HCT116 (cell line): ENCODE measurements around the gene SRGAP3. TPM values are rescaled to one million over a fixed set of nuclear protein-coding genes. Genes with fewer than 3 reads are reported as not detected.
"Not testable (repeated sequence)": the region's sequence is repeated elsewhere in the genome, so short reads cannot be mapped to it uniquely, and the experiment has no call there.

Experiments
- ATAC-seq: fragments of 200-7000 bp; cut with Tn5 transposase; 2 replicates; pipeline ENCODE4 v1.9.1; 2020; ENCODE audit warnings: mild to moderate bottlenecking, moderate library complexity
- BruUV-seq: library from RNA; stranded (reverse); fragments of 400-500 nt; replicated peaks from 2 replicates; lab custom pipeline; 2021; lab: Mats Ljungman, UMichigan
- CTCF ChIA-PET: fragments of 300-600 bp; sonication (Branson Sonifier 250); formaldehyde crosslinking; loops from one replicate; lab custom pipeline; 2021; ENCODE audit warnings: antibody characterized with exemption; lab: Charles Lee
- POLR2A ChIA-PET: fragments of 300-600, 350-600 bp; sonication (Branson Sonifier 250); formaldehyde crosslinking; loops from one replicate; lab custom pipeline; 2021; ENCODE audit warnings: antibody characterized with exemption; lab: Charles Lee
- RAD21 ChIA-PET, 2 experiments: fragments of 300-600 bp; sonication (Branson Sonifier 250); formaldehyde crosslinking; loops; one replicate each; lab custom pipeline; 2023; ENCODE audit warnings: low total read pairs in 2 of 2; ENCODE audit not compliant: uncharacterized antibody in 2 of 2, unreplicated experiment in 2 of 2, low non-redundant PET in 1 of 2; lab: Charles Lee
- DNase-seq: peaks from one replicate; pipeline ENCODE4 v3.0.0-alpha.2; 2010; ENCODE audit warnings: low read depth, low spot score
- H2AFZ ChIP-seq: fragments of 200-600 bp; shearing (Covaris generic), sonication (generic); 2 replicates; pipeline ENCODE4 v1.6.1; 2017; ENCODE audit warnings: low read depth, mixed run types, mixed read lengths, antibody characterized with exemption, low read length; ENCODE audit not compliant: poor library complexity, severe bottlenecking
- H3K27ac ChIP-seq: 2 replicates; pipeline ENCODE4 v1.5.1; 2012; ENCODE audit warnings: low read depth, low read length
- H3K27me3 ChIP-seq: fragments of 200-600 bp; sonication (generic); 2 replicates; pipeline ENCODE4 v1.6.1; 2016; ENCODE audit warnings: mixed run types, low read length, mixed read lengths; ENCODE audit not compliant: insufficient read depth
- H3K36me3 ChIP-seq, 2 experiments: fragments of 200-500 bp in 1 of 2; fragments of 200-600 bp in 1 of 2; sonication (Bioruptor generic) in 1 of 2; sonication (generic) in 1 of 2; 2 replicates each; pipeline versions ENCODE4 v1.5.1 to v1.6.1; 2014 to 2016; ENCODE audit warnings: low read length in 2 of 2, inconsistent platforms in 1 of 2, mixed read lengths in 1 of 2, mixed run types in 1 of 2; ENCODE audit not compliant: insufficient read depth in 2 of 2, control insufficient read depth in 1 of 2
- H3K4me1 ChIP-seq, 2 experiments: fragments of 200-600 bp in 1 of 2; sonication (generic) in 1 of 2; 2 replicates each; pipeline versions ENCODE4 v1.5.1 to v1.6.1; 2012 to 2017; ENCODE audit warnings: low read length in 2 of 2, inconsistent platforms in 1 of 2, mild to moderate bottlenecking in 1 of 2, mixed read lengths in 1 of 2, mixed run types in 1 of 2, moderate library complexity in 1 of 2; ENCODE audit not compliant: insufficient read depth in 2 of 2, control insufficient read depth in 1 of 2
- H3K4me2 ChIP-seq: fragments of 200-600 bp; sonication (generic); 2 replicates; pipeline ENCODE4 v1.6.1; 2017; ENCODE audit warnings: mixed run types, low read length, mixed read lengths
- H3K4me3 ChIP-seq, 2 experiments: fragments of 200-600 bp in 1 of 2; sonication (generic) in 1 of 2; replicated peaks in 1 of 2; 2 replicates each; pipeline ENCODE4 v1.5.1; 2011 to 2016; ENCODE audit warnings: low read length in 2 of 2, control low read depth in 1 of 2, low read depth in 1 of 2, mild to moderate bottlenecking in 1 of 2, mixed read lengths in 1 of 2, mixed run types in 1 of 2
- H3K79me2 ChIP-seq: fragments of 200-600 bp; sonication (generic); 2 replicates; pipeline ENCODE4 v1.6.1; 2017; ENCODE audit warnings: mild to moderate bottlenecking, mixed run types, low read length, moderate library complexity, mixed read lengths; ENCODE audit not compliant: insufficient read depth
- H3K9ac ChIP-seq: fragments of 200-600 bp; sonication (generic); 2 replicates; pipeline ENCODE4 v1.6.1; 2016; ENCODE audit warnings: low read length, mixed read lengths
- H3K9me2 ChIP-seq: fragments of 200-600 bp; sonication (generic), shearing (Covaris generic); 2 replicates; pipeline ENCODE4 v1.6.1; 2017; ENCODE audit warnings: mixed run types, mild to moderate bottlenecking, moderate library complexity; ENCODE audit not compliant: insufficient read depth
- H3K9me3 ChIP-seq, 2 experiments: fragments of 200-500 bp in 1 of 2; fragments of 200-600 bp in 1 of 2; sonication (Bioruptor generic) in 1 of 2; sonication (generic) in 1 of 2; 2 replicates each; pipeline ENCODE4 v1.6.1; 2014 to 2017; ENCODE audit warnings: low read length in 2 of 2, mixed read lengths in 2 of 2, inconsistent platforms in 1 of 2, low read depth in 1 of 2, mild to moderate bottlenecking in 1 of 2, mixed run types in 1 of 2, moderate library complexity in 1 of 2; ENCODE audit not compliant: control insufficient read depth in 1 of 2, insufficient read depth in 1 of 2
- H4K20me1 ChIP-seq: fragments of 200-600 bp; sonication (generic), shearing (Covaris generic); 2 replicates; pipeline ENCODE4 v1.6.1; 2017; ENCODE audit warnings: mixed run types, mild to moderate bottlenecking, moderate library complexity; ENCODE audit not compliant: insufficient read depth
- ATF3 ChIP-seq: IDR thresholded peaks from 2 replicates; pipeline ENCODE4 v1.6.1; 2012
- CEBPB ChIP-seq: IDR thresholded peaks from 2 replicates; pipeline ENCODE4 v1.6.1; 2012; ENCODE audit warnings: low read depth
- EGR1 ChIP-seq: IDR thresholded peaks from 2 replicates; pipeline ENCODE4 v1.6.1; 2012; ENCODE audit warnings: low read depth
- EZH2 ChIP-seq: fragments of 200-600 bp; sonication (generic); IDR thresholded peaks from 2 replicates; pipeline ENCODE4 v1.6.1; 2017; ENCODE audit warnings: antibody characterized with exemption, mixed run types
- EZH2phosphoT487 ChIP-seq: fragments of 200-600 bp; IDR thresholded peaks from 2 replicates; pipeline ENCODE4 v1.6.1; 2018; ENCODE audit warnings: antibody characterized with exemption, borderline replicate concordance
- FOSL1 ChIP-seq: IDR thresholded peaks from 2 replicates; pipeline ENCODE4 v1.6.1; 2012; ENCODE audit warnings: low read depth
- MAX ChIP-seq: IDR thresholded peaks from 2 replicates; pipeline ENCODE4 v1.6.1; 2012
- POLR2A ChIP-seq: IDR thresholded peaks from 2 replicates; pipeline ENCODE4 v1.7.0; 2011; ENCODE audit warnings: borderline replicate concordance; ENCODE audit not compliant: insufficient read depth, insufficient read length; ENCODE audit errors: extremely low read depth
- POLR2AphosphoS5 ChIP-seq: IDR thresholded peaks from 2 replicates; pipeline ENCODE4 v1.6.1; 2011; ENCODE audit warnings: mild to moderate bottlenecking, low read depth, low read length, moderate library complexity
- RAD21 ChIP-seq: IDR thresholded peaks from 2 replicates; pipeline ENCODE4 v1.6.1; 2012; ENCODE audit warnings: low read depth, mild to moderate bottlenecking
- SIN3A ChIP-seq: IDR thresholded peaks from 2 replicates; pipeline ENCODE4 v1.6.1; 2012; ENCODE audit warnings: low read depth
- SRF ChIP-seq: IDR thresholded peaks from 2 replicates; pipeline ENCODE4 v1.6.1; 2012; ENCODE audit warnings: low read depth
- TCF7L2 ChIP-seq: IDR thresholded peaks from 2 replicates; pipeline ENCODE4 v1.7.0; 2011; ENCODE audit warnings: borderline replicate concordance, inconsistent platforms; ENCODE audit not compliant: insufficient read depth, insufficient read length; ENCODE audit errors: extremely low read depth
- ZNF274 ChIP-seq: fragments of 200-500 bp; sonication (Bioruptor generic); IDR thresholded peaks from 2 replicates; pipeline ENCODE4 v1.6.1; 2014; ENCODE audit warnings: mild to moderate bottlenecking, low read depth, low read length, inconsistent platforms
- intact Hi-C: fragments of 100-400 bp; cut with micrococcal nuclease; formaldehyde crosslinking; loops from 2 replicates; pipeline ENCODE4 v1.10.0; 2022
- total RNA-seq: library from RNA; stranded (reverse); gene quantifications from one replicate; pipeline ENCODE4 v1.2.1, GENCODE V29; 2021; ENCODE audit not compliant: unreplicated experiment
- TF ChIP-seq, protein P1 (sequence below): IDR thresholded peaks from 2 replicates; pipeline ENCODE4 v1.6.1; 2011; ENCODE audit warnings: mild to moderate bottlenecking, low read length, moderate library complexity; ENCODE audit not compliant: insufficient replicate concordance; ENCODE audit errors: extremely low read depth

The SRGAP3 gene
- total RNA-seq, 1 experiment from 2014 or later = 8.3 TPM

DNA sequence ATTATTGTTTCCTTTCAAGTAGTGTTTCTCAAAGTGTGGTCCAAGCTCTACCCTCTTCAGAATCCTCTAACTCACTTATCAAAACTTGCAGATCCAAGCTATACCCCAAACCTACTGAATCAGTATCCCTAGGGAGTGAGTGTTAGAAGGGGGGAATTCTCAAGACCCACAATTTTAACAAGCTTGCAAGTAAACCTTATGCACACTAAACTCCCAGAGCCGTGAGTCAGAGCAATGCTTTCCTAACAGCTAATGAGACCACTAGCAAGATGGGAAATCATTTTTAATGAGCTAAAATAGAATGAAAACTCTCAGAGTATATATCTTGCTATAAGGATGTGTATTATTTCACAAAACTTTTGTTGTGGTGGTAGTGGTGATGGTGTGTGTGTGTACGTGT, 41.1 kb upstream of the SRGAP3 start (continued):
- no peak for TF ChIP-seq POLR2AphosphoS5
- no peak for TF ChIP-seq POLR2A
- TF ChIP-seq RAD21 = no peak
- no peak for TF ChIP-seq ZNF274
- TF ChIP-seq ATF3 = no peak
- TF ChIP-seq EZH2 = no peak
- no peak for TF ChIP-seq FOSL1

DNA sequence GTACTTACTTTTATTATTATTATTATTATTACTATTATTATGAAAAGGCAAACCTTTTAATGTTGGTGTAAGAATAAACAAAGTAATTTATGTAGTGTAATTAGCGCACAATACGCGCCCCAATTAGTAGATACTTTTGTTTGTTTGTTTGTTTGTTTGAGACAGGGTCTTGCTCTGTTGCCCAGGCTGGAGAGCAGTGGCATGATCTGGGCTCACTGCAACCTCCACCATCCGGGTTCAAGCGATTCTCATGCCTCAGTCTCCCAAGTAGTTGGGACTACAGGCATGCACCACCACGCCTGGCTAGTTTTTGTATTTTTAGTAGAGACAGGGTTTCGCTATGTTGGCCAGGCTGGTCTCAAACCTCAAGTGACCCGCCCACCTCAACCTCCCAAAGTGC, 32.1 kb upstream of the SRGAP3 start:
- H3K27me3 ChIP-seq, H3K4me3 ChIP-seq, H3K4me2 ChIP-seq, RAD21 ChIA-PET, H3K4me1 ChIP-seq, intact Hi-C loops, H3K36me3 ChIP-seq, H2AFZ ChIP-seq, DNase-seq, H3K79me2 ChIP-seq, H3K27ac ChIP-seq, H3K9ac ChIP-seq, H3K9me2 ChIP-seq, H3K9me3 ChIP-seq, BruUV-seq, CTCF ChIA-PET, H4K20me1 ChIP-seq, ATAC-seq, POLR2A ChIA-PET: not testable (repeated sequence)

- Histone ChIP-seq H3K4me2 (no peak overlapping the region), H4K20me1 (no peaks in the 10 kb centered on the region), H3K36me3 (no peaks in the 10 kb centered on the region; a peak in 1 of 4 replicates), H2AFZ (no peak overlapping the region), H3K27ac (no peak overlapping the region), H3K79me2 (no peaks in the 10 kb centered on the region), H3K4me3 (no peak overlapping the region), H3K9me3 (no peaks in the 10 kb centered on the region), H3K9me2 (no peaks in the 10 kb centered on the region), H3K9ac (no peak overlapping the region), H3K27me3 (no peaks in the 10 kb centered on the region), H3K4me1 (peaks cover 2 to 5% of the 10 kb centered on the region in 2 experiments; a peak in 3 of 4 replicates)
- RAD21 ChIA-PET = no interaction called here
- no TSS peak for BruUV-seq
- CTCF ChIA-PET = no interaction called here
- POLR2A ChIA-PET = no interaction called here
- DNase-seq (no peak), ATAC-seq (no peak)
- intact Hi-C loops = no loop called here
- TF ChIP-seq EZH2phosphoT487 (no peak), POLR2A (no peak), SRF (no peak), ATF3 (no peak), EGR1 (no peak), EZH2 (no peak), CEBPB (no peak), POLR2AphosphoS5 (no peak), TCF7L2 (no peak), SIN3A (no peak), MAX (no peak), ZNF274 (no peak)
- TF ChIP-seq, protein P1, sequence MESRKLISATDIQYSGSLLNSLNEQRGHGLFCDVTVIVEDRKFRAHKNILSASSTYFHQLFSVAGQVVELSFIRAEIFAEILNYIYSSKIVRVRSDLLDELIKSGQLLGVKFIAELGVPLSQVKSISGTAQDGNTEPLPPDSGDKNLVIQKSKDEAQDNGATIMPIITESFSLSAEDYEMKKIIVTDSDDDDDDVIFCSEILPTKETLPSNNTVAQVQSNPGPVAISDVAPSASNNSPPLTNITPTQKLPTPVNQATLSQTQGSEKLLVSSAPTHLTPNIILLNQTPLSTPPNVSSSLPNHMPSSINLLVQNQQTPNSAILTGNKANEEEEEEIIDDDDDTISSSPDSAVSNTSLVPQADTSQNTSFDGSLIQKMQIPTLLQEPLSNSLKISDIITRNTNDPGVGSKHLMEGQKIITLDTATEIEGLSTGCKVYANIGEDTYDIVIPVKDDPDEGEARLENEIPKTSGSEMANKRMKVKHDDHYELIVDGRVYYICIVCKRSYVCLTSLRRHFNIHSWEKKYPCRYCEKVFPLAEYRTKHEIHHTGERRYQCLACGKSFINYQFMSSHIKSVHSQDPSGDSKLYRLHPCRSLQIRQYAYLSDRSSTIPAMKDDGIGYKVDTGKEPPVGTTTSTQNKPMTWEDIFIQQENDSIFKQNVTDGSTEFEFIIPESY = no peak
Observed at GRCh38 chr3:9280451-9281219, 31.2 kb upstream of the SRGAP3 start.
